ENCODE results near the gene CSNK2A2. TPM values are rescaled to one million over a fixed set of nuclear protein-coding genes. Genes with fewer than 3 reads are reported as not detected.

The CSNK2A2 gene
- 77.9 and 79.3 TPM in 2 replicates for total RNA-seq
- long read RNA-seq, partial matches to known transcripts, result 1 of 34 reads
- long read RNA-seq, other reads (novel, unspliced or antisense), result 33 of 34 reads

GRCh38 chr16:58198022-58198683 is at the start of gene CSNK2A2:
CSNK2A2 (minus strand) TSS chr16:58198106; CDS start chr16:58197736, 370 bp downstream.
- Mint-ChIP-seq H3K9me3 (ENCODE audit: unreplicated experiment) (no peaks in the 10 kb centered on the region), H3K27me3 (ENCODE audit: unreplicated experiment) (peaks cover 26% of the 10 kb centered on the region), H3K4me3 (ENCODE audit: unreplicated experiment) (peak within 1 kb of the TSS; percentile 84), H3K27ac (ENCODE audit: unreplicated experiment) (peak within 1 kb of the TSS; percentile 81), H3K36me3 (ENCODE audit: unreplicated experiment) (peaks cover 22% of the 10 kb centered on the region), H3K4me1 (ENCODE audit: unreplicated experiment) (peaks cover 23% of the 10 kb centered on the region)
- TF ChIP-seq, protein P1, sequence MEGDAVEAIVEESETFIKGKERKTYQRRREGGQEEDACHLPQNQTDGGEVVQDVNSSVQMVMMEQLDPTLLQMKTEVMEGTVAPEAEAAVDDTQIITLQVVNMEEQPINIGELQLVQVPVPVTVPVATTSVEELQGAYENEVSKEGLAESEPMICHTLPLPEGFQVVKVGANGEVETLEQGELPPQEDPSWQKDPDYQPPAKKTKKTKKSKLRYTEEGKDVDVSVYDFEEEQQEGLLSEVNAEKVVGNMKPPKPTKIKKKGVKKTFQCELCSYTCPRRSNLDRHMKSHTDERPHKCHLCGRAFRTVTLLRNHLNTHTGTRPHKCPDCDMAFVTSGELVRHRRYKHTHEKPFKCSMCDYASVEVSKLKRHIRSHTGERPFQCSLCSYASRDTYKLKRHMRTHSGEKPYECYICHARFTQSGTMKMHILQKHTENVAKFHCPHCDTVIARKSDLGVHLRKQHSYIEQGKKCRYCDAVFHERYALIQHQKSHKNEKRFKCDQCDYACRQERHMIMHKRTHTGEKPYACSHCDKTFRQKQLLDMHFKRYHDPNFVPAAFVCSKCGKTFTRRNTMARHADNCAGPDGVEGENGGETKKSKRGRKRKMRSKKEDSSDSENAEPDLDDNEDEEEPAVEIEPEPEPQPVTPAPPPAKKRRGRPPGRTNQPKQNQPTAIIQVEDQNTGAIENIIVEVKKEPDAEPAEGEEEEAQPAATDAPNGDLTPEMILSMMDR (IDR thresholded peaks at IDR 0.05), result peak; percentile 44
- DNase-seq (ENCODE audit: extremely low spot score, unreplicated experiment), result peak; percentile 88

GRCh38 chr16:58243528-58244004 is 45.7 kb upstream of the CSNK2A2 start:
- H3K27ac Mint-ChIP-seq (ENCODE audit: unreplicated experiment), result no peak overlapping the region
- TF ChIP-seq, protein P1 (IDR thresholded peaks at IDR 0.05), result no peak
- no peaks in the 10 kb centered on the region for H3K36me3 Mint-ChIP-seq (ENCODE audit: unreplicated experiment)
- no peaks in the 10 kb centered on the region for H3K4me1 Mint-ChIP-seq (ENCODE audit: unreplicated experiment)
- no peaks in the 10 kb centered on the region for H3K9me3 Mint-ChIP-seq (ENCODE audit: unreplicated experiment)
- no peak overlapping the region for H3K4me3 Mint-ChIP-seq (ENCODE audit: unreplicated experiment)
- H3K27me3 Mint-ChIP-seq (ENCODE audit: unreplicated experiment), result peaks cover 76% of the 10 kb centered on the region
- DNase-seq (ENCODE audit: extremely low spot score, unreplicated experiment), result no peak

DNA sequence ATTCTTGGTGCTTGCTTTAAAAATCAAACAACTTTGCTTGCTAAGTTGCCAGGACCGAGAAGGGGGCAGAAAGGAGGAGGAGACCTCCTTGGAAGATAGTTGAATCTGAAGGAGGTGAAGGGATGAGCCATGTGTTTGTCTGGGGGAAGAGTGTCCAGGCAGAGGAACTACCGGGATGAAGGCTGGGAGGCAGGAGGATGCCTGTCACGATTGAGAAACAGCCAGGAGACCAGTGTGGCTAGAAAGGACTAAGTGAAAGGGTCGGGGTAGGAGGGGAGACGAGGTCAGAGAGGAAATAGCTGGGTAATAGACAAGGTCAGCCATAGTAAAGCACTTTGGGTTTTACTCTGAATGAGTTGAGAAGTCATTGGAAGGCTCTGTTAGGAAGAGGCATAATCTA is 38.9 kb upstream of the CSNK2A2 start:
- Mint-ChIP-seq H3K27ac (ENCODE audit: unreplicated experiment) (no peak overlapping the region), H3K27me3 (ENCODE audit: unreplicated experiment) (peaks cover 70% of the 10 kb centered on the region), H3K4me3 (ENCODE audit: unreplicated experiment) (no peak overlapping the region)

DNA sequence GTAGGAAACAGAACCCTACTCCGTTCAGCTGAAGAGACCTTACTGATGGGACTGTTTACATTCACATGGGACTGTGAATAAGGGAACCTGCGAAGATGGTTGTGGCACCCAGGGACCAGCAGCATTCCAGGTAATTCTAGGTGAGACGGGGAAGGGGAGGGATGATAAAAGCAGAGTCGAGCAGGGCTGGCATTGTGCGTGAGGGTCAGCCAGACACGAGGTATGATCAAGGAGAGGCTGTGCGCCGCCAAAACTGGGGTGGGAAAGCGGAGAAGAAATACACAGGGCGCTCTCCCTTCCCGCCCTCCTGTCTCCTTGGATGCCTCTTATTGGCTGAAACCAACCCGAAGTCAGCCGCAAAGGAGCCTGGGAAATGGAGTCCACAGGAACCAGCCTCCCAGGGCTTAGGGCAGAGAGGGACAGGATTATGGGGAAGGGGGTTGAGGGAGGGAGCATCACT is 38.4 kb upstream of the CSNK2A2 start:
- peaks cover 7% of the 10 kb centered on the region for H3K4me1 Mint-ChIP-seq (ENCODE audit: unreplicated experiment)
- H3K27ac Mint-ChIP-seq (ENCODE audit: unreplicated experiment), result no peak overlapping the region
- peak overlapping the region; percentile 69 for H3K4me3 Mint-ChIP-seq (ENCODE audit: unreplicated experiment)
- no peak for DNase-seq (ENCODE audit: extremely low spot score, unreplicated experiment)
- H3K9me3 Mint-ChIP-seq (ENCODE audit: unreplicated experiment), result no peaks in the 10 kb centered on the region
- TF ChIP-seq, protein P1 (IDR thresholded peaks at IDR 0.05), result no peak
- H3K27me3 Mint-ChIP-seq (ENCODE audit: unreplicated experiment), result peaks cover 68% of the 10 kb centered on the region
- no peaks in the 10 kb centered on the region for H3K36me3 Mint-ChIP-seq (ENCODE audit: unreplicated experiment)

More for the DNA sequence above, 38.9 kb upstream of the CSNK2A2 start:
- DNase-seq (ENCODE audit: extremely low spot score, unreplicated experiment), result no peak
- no peaks in the 10 kb centered on the region for H3K36me3 Mint-ChIP-seq (ENCODE audit: unreplicated experiment)
- H3K4me1 Mint-ChIP-seq (ENCODE audit: unreplicated experiment), result peaks cover 7% of the 10 kb centered on the region
- H3K9me3 Mint-ChIP-seq (ENCODE audit: unreplicated experiment), result no peaks in the 10 kb centered on the region
- TF ChIP-seq, protein P1 (IDR thresholded peaks at IDR 0.05), result no peak

DNA sequence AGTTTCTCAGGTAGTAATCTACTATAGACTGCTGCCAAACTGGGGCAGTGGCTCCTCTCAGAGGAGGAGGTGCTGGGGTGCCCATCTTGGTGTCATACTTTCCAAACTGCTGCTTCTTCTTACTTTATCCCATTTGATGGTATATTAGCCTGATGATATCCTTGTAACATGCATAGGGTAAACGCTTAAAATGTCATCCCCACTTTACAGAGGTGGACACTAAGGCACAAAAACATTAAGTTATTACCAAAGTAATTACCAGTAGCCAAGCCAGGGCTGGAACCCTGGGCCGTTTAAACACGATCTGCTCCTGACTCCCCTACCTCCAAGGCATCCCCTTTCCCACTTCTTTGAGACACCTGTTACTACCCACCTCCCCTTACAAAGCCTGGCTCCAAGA is 37.8 kb upstream of the CSNK2A2 start:
- DNase-seq (ENCODE audit: extremely low spot score, unreplicated experiment), result no peak
- H3K36me3 Mint-ChIP-seq (ENCODE audit: unreplicated experiment), result no peaks in the 10 kb centered on the region
- no peaks in the 10 kb centered on the region for H3K9me3 Mint-ChIP-seq (ENCODE audit: unreplicated experiment)
- no peak overlapping the region for H3K4me3 Mint-ChIP-seq (ENCODE audit: unreplicated experiment)
- peaks cover 64% of the 10 kb centered on the region for H3K27me3 Mint-ChIP-seq (ENCODE audit: unreplicated experiment)
- no peak overlapping the region for H3K27ac Mint-ChIP-seq (ENCODE audit: unreplicated experiment)
- TF ChIP-seq, protein P1 (IDR thresholded peaks at IDR 0.05), result no peak
- peaks cover 7% of the 10 kb centered on the region for H3K4me1 Mint-ChIP-seq (ENCODE audit: unreplicated experiment)

Measured in osteocyte (in vitro differentiated cells).